Smooth muscle cell (in vitro differentiated cells): ENCODE data around the gene MCOLN3. TPM values are rescaled to one million over a fixed set of nuclear protein-coding genes. Genes with fewer than 3 reads are reported as not detected.

ENCODE experiments used
- DNase-seq: peaks from one replicate; lab custom pipeline; 2025; ENCODE audit not compliant: unreplicated experiment; lab: John Stamatoyannopoulos, UW
- H2AFZ ChIP-seq: fragments of 200-600 bp; sonication (generic); 2 replicates; pipeline ENCODE4 v1.6.0; 2016; ENCODE audit warnings: antibody characterized with exemption, low read depth, mild to moderate bottlenecking
- H3F3A ChIP-seq: fragments of 200-600 bp; sonication (generic); 2 replicates; pipeline ENCODE4 v1.6.0; 2017; ENCODE audit warnings: antibody characterized with exemption, low read depth
- H3K27ac ChIP-seq: fragments of 200-600 bp; sonication (generic); 2 replicates; pipeline ENCODE4 v1.5.1; 2016; ENCODE audit warnings: low read depth, mild to moderate bottlenecking
- H3K27me3 ChIP-seq: fragments of 200-600 bp; sonication (generic); 2 replicates; pipeline ENCODE4 v1.6.1; 2016; ENCODE audit warnings: low read depth, mild to moderate bottlenecking
- H3K36me3 ChIP-seq: fragments of 200-600 bp; sonication (generic); 2 replicates; pipeline ENCODE4 v1.5.1; 2016; ENCODE audit warnings: low read depth
- H3K4me1 ChIP-seq: fragments of 200-600 bp; sonication (generic); 2 replicates; pipeline ENCODE4 v1.5.1; 2016; ENCODE audit warnings: low read depth
- H3K4me2 ChIP-seq: fragments of 200-600 bp; sonication (generic); 2 replicates; pipeline ENCODE4 v1.6.0; 2016; ENCODE audit warnings: mild to moderate bottlenecking
- H3K4me3 ChIP-seq: fragments of 200-600 bp; sonication (generic); 2 replicates; pipeline ENCODE4 v1.5.1; 2016; ENCODE audit warnings: mild to moderate bottlenecking
- H3K79me2 ChIP-seq: fragments of 200-600 bp; sonication (generic); 2 replicates; pipeline ENCODE4 v1.6.0; 2016; ENCODE audit warnings: low read depth, mild to moderate bottlenecking
- H3K9ac ChIP-seq: fragments of 200-600 bp; sonication (generic); 2 replicates; pipeline ENCODE4 v1.6.0; 2016; ENCODE audit warnings: low read depth
- H3K9me3 ChIP-seq: fragments of 200-600 bp; sonication (generic); replicated peaks from 2 replicates; pipeline ENCODE4 v1.5.1; 2016; ENCODE audit warnings: low read depth
- H4K20me1 ChIP-seq: fragments of 200-600 bp; sonication (generic); 2 replicates; pipeline ENCODE4 v1.6.0; 2016; ENCODE audit warnings: low read depth
- CTCF ChIP-seq: fragments of 200-600 bp; sonication (generic); IDR thresholded peaks from 2 replicates; pipeline ENCODE4 v1.5.1; 2017; ENCODE audit warnings: borderline replicate concordance, mild to moderate bottlenecking, antibody characterized with exemption; ENCODE audit not compliant: insufficient read depth, poor library complexity, severe bottlenecking
- WGBS: methylation state at CpG from one replicate; pipeline ENCODE4 v1.1.7; 2016; ENCODE audit warnings: low lambda C conversion rate; 5-methylcytosine and 5-hydroxymethylcytosine counted together
- polyA plus RNA-seq: library from polyadenylated mRNA; unstranded; fragments of >200 nt; fragmentation: Nextera tagmentation; extraction: Ambion mirVana; gene quantifications from 2 replicates; pipeline ENCODE4 v1.2.1, GENCODE V29; 2016
- total RNA-seq: library from RNA; depleted of rRNA; stranded (reverse); fragments of >200 nt; gene quantifications from 2 replicates; pipeline ENCODE4 v1.2.3, GENCODE V29; 2014

The MCOLN3 gene
- total and polyA plus RNA-seq, 2 experiments from 2014 or later = 0.50 to 1.7 TPM

DNA sequence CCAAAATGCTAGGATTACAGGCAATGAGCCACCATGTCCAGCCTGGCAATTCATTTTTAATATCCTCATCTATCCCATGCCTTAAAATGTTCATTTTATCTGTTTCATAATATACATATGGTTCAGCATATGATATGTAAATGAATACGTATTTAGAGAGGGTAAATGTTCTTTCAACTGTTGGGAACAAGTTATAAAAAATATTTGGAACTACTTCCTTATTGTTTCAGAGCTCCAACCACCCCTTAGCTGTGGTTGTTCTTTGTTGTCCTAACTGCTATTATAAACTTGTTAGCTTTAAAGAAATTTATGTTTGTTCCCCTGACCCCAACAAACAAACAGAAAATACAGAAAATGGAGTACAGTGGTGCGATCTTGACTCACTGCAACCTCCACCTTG lies 65.9 kb downstream of the MCOLN3 start:
- Histone ChIP-seq H3K27me3 (no peaks in the 10 kb centered on the region), H3K4me3 (no peak overlapping the region), H3K36me3 (no peaks in the 10 kb centered on the region), H3K9ac (no peak overlapping the region), H3K79me2 (no peaks in the 10 kb centered on the region), H3K9me3 (no peaks in the 10 kb centered on the region), H3F3A (no peaks in the 10 kb centered on the region), H3K4me1 (no peaks in the 10 kb centered on the region), H2AFZ (no peak overlapping the region), H3K27ac (no peak overlapping the region), H3K4me2 (no peak overlapping the region), H4K20me1 (no peaks in the 10 kb centered on the region)
- DNase-seq = no peak
- WGBS = 86% methylated on average over 2 of the region's 2 CpGs
- no peak for TF ChIP-seq CTCF

DNA sequence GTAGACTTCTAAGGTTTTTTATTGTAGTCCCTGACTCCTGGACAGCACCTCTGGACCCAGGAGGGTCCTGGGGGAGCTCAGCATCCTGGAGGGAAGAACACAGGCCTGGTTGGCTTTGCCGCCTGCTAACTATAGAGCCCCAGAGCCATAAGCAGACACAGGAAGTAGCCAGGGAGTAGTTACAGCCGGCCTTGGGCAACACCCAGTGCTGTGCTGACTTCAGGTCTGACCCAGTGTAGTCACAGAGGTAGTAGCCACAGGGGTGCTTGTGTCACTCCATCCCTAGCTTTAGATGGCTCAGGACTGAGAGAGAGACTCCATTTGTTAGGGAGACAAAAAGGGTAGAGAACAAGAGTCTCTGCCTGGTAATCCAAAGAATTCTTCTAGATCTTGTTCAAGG lies 73.3 kb downstream of the MCOLN3 start:
- Histone ChIP-seq H3K9ac (no peak overlapping the region), H3K79me2 (no peaks in the 10 kb centered on the region), H4K20me1 (no peaks in the 10 kb centered on the region), H3K27ac (no peak overlapping the region), H3K36me3 (no peaks in the 10 kb centered on the region), H3K27me3 (peaks cover 2% of the 10 kb centered on the region), H2AFZ (no peak overlapping the region), H3K4me3 (no peak overlapping the region), H3K4me2 (no peak overlapping the region), H3K4me1 (no peaks in the 10 kb centered on the region), H3F3A (no peaks in the 10 kb centered on the region), H3K9me3 (no peaks in the 10 kb centered on the region)
- TF ChIP-seq CTCF = no peak
- no peak for DNase-seq
- WGBS = 69% methylated on average over 2 of the region's 2 CpGs

DNA sequence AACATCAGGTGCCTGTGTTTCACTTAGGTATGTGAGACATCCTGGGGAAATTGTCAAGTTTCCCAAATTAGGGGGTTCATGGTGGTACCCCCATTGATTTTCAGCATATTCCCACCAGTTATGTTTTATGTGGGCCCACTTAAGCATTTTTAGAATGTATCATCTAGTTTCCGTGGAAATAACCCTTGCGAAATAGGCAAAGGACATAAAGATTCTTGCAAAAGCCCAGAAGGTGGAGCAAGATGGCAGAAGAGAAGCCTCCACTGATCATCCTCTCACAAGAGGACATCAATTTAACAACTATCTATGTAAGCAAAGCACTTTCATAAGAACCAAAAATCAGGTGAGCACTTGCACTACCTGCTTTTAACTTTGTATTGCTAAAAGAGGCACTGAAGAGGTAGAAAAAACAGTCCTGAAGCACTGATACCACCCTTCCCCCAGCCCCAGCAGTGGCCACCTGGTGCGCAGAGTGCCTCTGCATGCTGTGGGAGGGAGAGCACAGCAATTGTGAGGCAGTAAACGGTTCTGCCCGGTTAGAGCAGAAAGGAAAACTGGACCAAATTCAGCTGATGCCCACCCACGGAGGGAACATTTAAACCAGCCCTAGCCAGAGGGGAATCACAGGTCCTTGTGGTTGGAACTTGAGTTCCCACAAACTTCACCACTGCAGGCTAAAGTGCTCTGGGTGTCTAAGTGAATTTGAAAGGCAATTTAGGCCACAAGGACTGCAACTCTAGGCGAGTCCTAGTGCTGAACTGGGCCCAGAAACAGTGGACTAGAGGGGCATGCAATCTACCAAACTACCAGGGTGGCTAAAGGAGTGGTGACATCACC lies 74.6 kb downstream of the MCOLN3 start:
- Histone ChIP-seq H2AFZ (no peak overlapping the region), H3K9ac (no peak overlapping the region), H3K4me2 (no peak overlapping the region), H3F3A (no peaks in the 10 kb centered on the region), H3K27me3 (peaks cover 2% of the 10 kb centered on the region), H3K9me3 (no peaks in the 10 kb centered on the region), H3K79me2 (no peaks in the 10 kb centered on the region), H3K4me1 (no peaks in the 10 kb centered on the region), H4K20me1 (no peaks in the 10 kb centered on the region), H3K4me3 (no peak overlapping the region), H3K27ac (no peak overlapping the region), H3K36me3 (no peaks in the 10 kb centered on the region)
- WGBS = 81% methylated on average over 7 of the region's 7 CpGs
- DNase-seq = no peak
- TF ChIP-seq CTCF = no peak
